HepG2 (cell line): Measurements from ENCODE around the gene TBC1D14. TPM values are rescaled to one million over a fixed set of nuclear protein-coding genes. Genes with fewer than 3 reads are reported as not detected.
A peak's percentile ranks its signal among the peaks of the same experiment; 100 is the strongest.

Source experiments
- ATAC-seq: fragments of 200-7000 bp; cut with Tn5 transposase; 3 replicates; pipeline ENCODE4 v1.9.1; 2020; ENCODE audit warnings: mild to moderate bottlenecking, moderate library complexity
- BruUV-seq: library from RNA; stranded (reverse); fragments of 400-500 nt; replicated peaks from 2 replicates; lab custom pipeline; 2021; lab: Mats Ljungman, UMichigan
- CTCF ChIA-PET: fragments of 300-600 bp; formaldehyde crosslinking; extraction: SDS; loops from one replicate; lab custom pipeline; 2021; ENCODE audit warnings: low total read pairs, inconsistent platforms, low intra/inter-chr PET ratio; lab: Yijun Ruan, JAX
- POLR2A ChIA-PET: fragments of 350-600 bp; sonication (Branson Sonifier 250); formaldehyde crosslinking; loops from one replicate; lab custom pipeline; 2020; ENCODE audit warnings: antibody characterized with exemption, inconsistent platforms; lab: Yijun Ruan, JAX
- DNase-seq: peaks from one replicate; pipeline ENCODE4 v3.0.0-alpha.2; 2015; ENCODE audit warnings: low spot score
- FAIRE-seq: peaks from 3 replicates; lab custom pipeline; 2011; peaks lifted over from hg19 to GRCh38; lab: Jason Lieb, UNC
- H2AFZ ChIP-seq: one replicate; pipeline ENCODE4 v1.6.1; 2011; ENCODE audit warnings: low read length, inconsistent platforms
- H3K27ac ChIP-seq: fragments of 300-600 bp; 3 replicates; pipeline ENCODE4 v1.8.0; 2011; ENCODE audit warnings: mixed run types, mild to moderate bottlenecking, mixed read lengths, low read length, inconsistent platforms; ENCODE audit not compliant: insufficient read depth; ENCODE audit errors: extremely low read length
- H3K27me3 ChIP-seq, 2 experiments: fragments of 200-600 bp in 1 of 2; 2 replicates in 1 of 2; 3 replicates in 1 of 2; pipeline versions ENCODE4 v1.6.0 to v1.8.0; 2011; ENCODE audit warnings: low read length in 2 of 2, mild to moderate bottlenecking in 2 of 2, moderate library complexity in 2 of 2, inconsistent platforms in 1 of 2; ENCODE audit not compliant: insufficient read depth in 2 of 2, control insufficient read depth in 1 of 2
- H3K36me3 ChIP-seq, 2 experiments: fragments of 200-600 bp in 1 of 2; replicated peaks in 1 of 2; 2 replicates in 1 of 2; 3 replicates in 1 of 2; pipeline versions ENCODE4 v1.5.1 to v1.8.0; 2011; ENCODE audit warnings: low read length in 2 of 2, inconsistent platforms in 1 of 2; ENCODE audit not compliant: insufficient read depth in 2 of 2, control insufficient read depth in 1 of 2
- H3K4me1 ChIP-seq: 2 replicates; pipeline ENCODE4 v1.5.1; 2012; ENCODE audit warnings: low read length, inconsistent platforms; ENCODE audit not compliant: insufficient read depth
- H3K4me2 ChIP-seq: 2 replicates; pipeline ENCODE4 v1.6.0; 2011; ENCODE audit warnings: low read depth, low read length, inconsistent platforms
- H3K4me3 ChIP-seq, 3 experiments: fragments of 200-600 bp in 1 of 3; sonication (generic), shearing (Covaris generic) in 1 of 3; replicated peaks in 1 of 3; 2 replicates each; pipeline ENCODE4 v1.5.1; 2011 to 2016; ENCODE audit warnings: low read length in 3 of 3, inconsistent platforms in 2 of 3, low read depth in 2 of 3, mild to moderate bottlenecking in 2 of 3, control low read depth in 1 of 3, mixed read lengths in 1 of 3; ENCODE audit not compliant: insufficient read depth in 1 of 3
- H3K79me2 ChIP-seq: one replicate; pipeline ENCODE4 v1.6.1; 2011; ENCODE audit warnings: low read length, inconsistent platforms; ENCODE audit not compliant: insufficient read depth
- H3K9ac ChIP-seq: 2 replicates; pipeline ENCODE4 v1.6.0; 2011; ENCODE audit warnings: mild to moderate bottlenecking, low read depth, low read length, inconsistent platforms; ENCODE audit not compliant: insufficient read depth
- H3K9me3 ChIP-seq: 2 replicates; pipeline ENCODE4 v1.5.1; 2012; ENCODE audit warnings: mild to moderate bottlenecking, low read length
- H4K20me1 ChIP-seq: 2 replicates; pipeline ENCODE4 v1.6.0; 2011; ENCODE audit warnings: inconsistent platforms, mild to moderate bottlenecking, low read length, moderate library complexity; ENCODE audit not compliant: insufficient read depth
- CEBPG ChIP-seq: IDR thresholded peaks from 2 replicates; pipeline ENCODE4 v1.6.1; 2016
- CSRNP2 ChIP-seq: sonication (generic); formaldehyde crosslinking; conservative IDR thresholded peaks from 2 replicates; pipeline ENCODE4 v1.8.0; 2022; ENCODE audit warnings: low read depth, missing genetic modification reagents
- DZIP1 ChIP-seq: sonication (generic); formaldehyde crosslinking; IDR thresholded peaks from 2 replicates; pipeline ENCODE4 v1.5.0; 2020; ENCODE audit warnings: mild to moderate bottlenecking, missing genetic modification reagents
- EEA1 ChIP-seq: sonication (generic); formaldehyde crosslinking; IDR thresholded peaks from 2 replicates; pipeline ENCODE4 v1.5.1; 2020; ENCODE audit warnings: mild to moderate bottlenecking, missing genetic modification reagents, borderline replicate concordance
- FOXA1 ChIP-seq, 2 experiments: fragments of 450-650 bp in 1 of 2; sonication (generic) in 1 of 2; formaldehyde crosslinking in 1 of 2; IDR thresholded peaks; 2 replicates each; pipeline versions ENCODE4 v1.4.0 to v1.6.1; 2016 to 2020; ENCODE audit warnings: missing genetic modification reagents in 1 of 2
- HNF4A ChIP-seq: sonication (generic); formaldehyde crosslinking; IDR thresholded peaks from 2 replicates; pipeline ENCODE4 v1.4.0; 2020; ENCODE audit warnings: missing genetic modification reagents
- NR2C2 ChIP-seq: sonication (generic); formaldehyde crosslinking; IDR thresholded peaks from 2 replicates; pipeline ENCODE4 v1.4.0; 2020; ENCODE audit warnings: missing genetic modification reagents, mild to moderate bottlenecking, moderate library complexity, borderline replicate concordance
- SIN3A ChIP-seq: IDR thresholded peaks from 2 replicates; pipeline ENCODE4 v1.6.1; 2011; ENCODE audit warnings: low read depth, mild to moderate bottlenecking, control low read depth, low read length, borderline replicate concordance
- SIX4 ChIP-seq: sonication (generic); formaldehyde crosslinking; IDR thresholded peaks from 2 replicates; pipeline ENCODE4 v1.4.0; 2020; ENCODE audit warnings: missing genetic modification reagents
- SNRNP70 ChIP-seq: fragments of 200-400 bp; formaldehyde crosslinking; IDR thresholded peaks from 2 replicates; pipeline ENCODE4 v1.6.1; 2017; ENCODE audit warnings: mild to moderate bottlenecking, low read depth, low read length, moderate library complexity
- SOX6 ChIP-seq, 2 experiments: fragments of 450-650 bp in 1 of 2; sonication (generic) in 1 of 2; formaldehyde crosslinking in 1 of 2; IDR thresholded peaks; 2 replicates each; pipeline versions ENCODE4 v1.4.0 to v1.6.1; 2017 to 2020; ENCODE audit warnings: antibody characterized with exemption in 1 of 2, mild to moderate bottlenecking in 1 of 2, missing genetic modification reagents in 1 of 2
- TRIM24 ChIP-seq: sonication (generic); formaldehyde crosslinking; IDR thresholded peaks from 2 replicates; pipeline ENCODE4 v1.8.0; 2022; ENCODE audit warnings: mild to moderate bottlenecking, missing genetic modification reagents
- ZNF331 ChIP-seq: sonication (generic); formaldehyde crosslinking; IDR thresholded peaks from 2 replicates; pipeline ENCODE4 v1.4.0; 2020; ENCODE audit warnings: missing genetic modification reagents
- ZNF496 ChIP-seq: sonication (generic); formaldehyde crosslinking; IDR thresholded peaks from 2 replicates; pipeline ENCODE4 v1.8.1; 2023; ENCODE audit warnings: mild to moderate bottlenecking, moderate library complexity, missing genetic modification reagents; ENCODE audit not compliant: insufficient replicate concordance
- ZNF597 ChIP-seq: sonication (generic); formaldehyde crosslinking; IDR thresholded peaks from 2 replicates; pipeline ENCODE4 v1.5.0; 2020; ENCODE audit warnings: missing genetic modification reagents
- ZNF598 ChIP-seq: sonication (generic); formaldehyde crosslinking; IDR thresholded peaks from 2 replicates; pipeline ENCODE4 v1.5.1; 2020; ENCODE audit warnings: mild to moderate bottlenecking, missing genetic modification reagents, borderline replicate concordance
- ZNF614 ChIP-seq: IDR thresholded peaks from 2 replicates; pipeline ENCODE4 v1.6.1; 2018; ENCODE audit warnings: missing biosample characterization, missing genetic modification reagents, inconsistent platforms, borderline replicate concordance
- ZNF629 ChIP-seq: sonication (generic); formaldehyde crosslinking; conservative IDR thresholded peaks from 2 replicates; pipeline ENCODE4 v1.5.0; 2020; ENCODE audit warnings: missing genetic modification reagents
- ZNF780A ChIP-seq: sonication (generic); formaldehyde crosslinking; IDR thresholded peaks from 2 replicates; pipeline ENCODE4 v1.8.0; 2022; ENCODE audit warnings: mild to moderate bottlenecking, missing genetic modification reagents, moderate library complexity
- WGBS: methylation state at CpG from one replicate; pipeline ENCODE4 v1.1.6; 2017; ENCODE audit warnings: low lambda C conversion rate; 5-methylcytosine and 5-hydroxymethylcytosine counted together
- in situ Hi-C: cut with HindIII; loops from 2 replicates; pipeline ENCODE4 v1.10.0; 2017; ENCODE audit warnings: low pct_unique_long_range_greater_than_20kb; ENCODE audit not compliant: extremely low pct_ligation_motif_present
- intact Hi-C: fragments of 100-400 bp; cut with micrococcal nuclease; formaldehyde crosslinking; loops from one replicate; pipeline ENCODE4 v1.10.0; 2022; ENCODE audit not compliant: unreplicated experiment
- polyA plus RNA-seq, 8 experiments: library from polyadenylated mRNA; depleted of rRNA in 3 of 8; stranded (reverse) in 7 of 8; unstranded in 1 of 8; fragments of >200 nt; fragmentation: Illumina TruSeq in 4 of 8; extraction: Trizol in 4 of 8; gene quantifications; 2 replicates each; pipeline versions ENCODE4 v1.2.1 to v1.2.3, GENCODE V29; 2011 to 2016; ENCODE audit warnings: low read depth in 4 of 8, missing spikeins in 1 of 8, mixed read lengths in 1 of 8; ENCODE audit not compliant: insufficient read depth in 1 of 8
- total RNA-seq, 5 experiments: library from RNA; depleted of rRNA; stranded (reverse); fragments of >200 nt; fragmentation: Illumina TruSeq; extraction: Trizol; gene quantifications; 2 replicates each; pipeline ENCODE4 v1.2.3, GENCODE V29; 2016; ENCODE audit warnings: low read depth in 1 of 5

TBC1D14 gene
- total and polyA plus RNA-seq, 2 of the 13 experiments (the other 11 are each of a cell fraction or from before 2014, with no cell fraction given): 29.5 to 46.5 TPM

GRCh38 chr4:7007944-7008343, 98.3 kb downstream of the TBC1D14 start:
- BruUV-seq: no TSS peak
- CTCF ChIA-PET: no interaction called here
- intact Hi-C loops: no loop called here
- Histone ChIP-seq H3K79me2 (peaks cover 2% of the 10 kb centered on the region), H3K4me2 (no peak overlapping the region), H3K4me1 (peaks cover 21% of the 10 kb centered on the region), H2AFZ (no peak overlapping the region), H3K9ac (no peak overlapping the region), H4K20me1 (peaks cover 6% of the 10 kb centered on the region; the same call in 1 of the 2 replicates), H3K27me3 (no peaks in the 10 kb centered on the region), H3K4me3 (no peak overlapping the region), H3K36me3 (peaks cover 16 to 66% of the 10 kb centered on the region in 2 experiments), H3K9me3 (no peaks in the 10 kb centered on the region), H3K27ac (no peak overlapping the region)
- ATAC-seq: peak; percentile 41
- peak; percentile 49 for DNase-seq
- in situ Hi-C loops: no loop called here
- 45% methylated on average over 2 of the region's 2 CpGs for WGBS
- no peak for FAIRE-seq
- POLR2A ChIA-PET: interaction anchor here (1.0 to 1.4 kb wide), 2 partner anchors 60 to 99 kb away, joined by 3 to 5 read pairs; partner anchors contain the start of genes GRPEL1 and TBC1D14
- TF ChIP-seq FOXA1 (IDR thresholded peaks at IDR 0.05) (no peak), FOXA1 (CRISPR knock-in tag; IDR thresholded peaks at IDR 0.05) (peak; percentile 43; the same call in 1 of the 2 replicates), CEBPG (CRISPR knock-in tag) (0 out of 2 replicates have a peak, but pooled peaks have one; percentile 11), ZNF598 (CRISPR knock-in tag) (no peak), ZNF331 (CRISPR knock-in tag) (no peak), SOX6 (IDR thresholded peaks at IDR 0.05) (no peak), SOX6 (CRISPR knock-in tag; IDR thresholded peaks at IDR 0.05) (0 out of 2 replicates have a peak, but pooled peaks have one; percentile 16), ZNF629 (CRISPR knock-in tag) (peak; percentile 81), ZNF496 (CRISPR knock-in tag) (no peak), EEA1 (CRISPR knock-in tag) (no peak), HNF4A (CRISPR knock-in tag) (no peak; the same call in 1 of the 2 replicates), ZNF614 (CRISPR knock-in tag) (no peak), ZNF780A (CRISPR knock-in tag) (no peak), SNRNP70 (no peak), NR2C2 (peak; percentile 77), TRIM24 (CRISPR knock-in tag) (no peak), CSRNP2 (CRISPR knock-in tag) (no peak), SIX4 (peak; percentile 63; the same call in 1 of the 2 replicates), DZIP1 (CRISPR knock-in tag) (no peak), SIN3A (0 out of 2 replicates have a peak, but pooled peaks have one; percentile 28), ZNF597 (CRISPR knock-in tag) (no peak)
